ENCODE measurements around the gene AKT2.

DNA sequence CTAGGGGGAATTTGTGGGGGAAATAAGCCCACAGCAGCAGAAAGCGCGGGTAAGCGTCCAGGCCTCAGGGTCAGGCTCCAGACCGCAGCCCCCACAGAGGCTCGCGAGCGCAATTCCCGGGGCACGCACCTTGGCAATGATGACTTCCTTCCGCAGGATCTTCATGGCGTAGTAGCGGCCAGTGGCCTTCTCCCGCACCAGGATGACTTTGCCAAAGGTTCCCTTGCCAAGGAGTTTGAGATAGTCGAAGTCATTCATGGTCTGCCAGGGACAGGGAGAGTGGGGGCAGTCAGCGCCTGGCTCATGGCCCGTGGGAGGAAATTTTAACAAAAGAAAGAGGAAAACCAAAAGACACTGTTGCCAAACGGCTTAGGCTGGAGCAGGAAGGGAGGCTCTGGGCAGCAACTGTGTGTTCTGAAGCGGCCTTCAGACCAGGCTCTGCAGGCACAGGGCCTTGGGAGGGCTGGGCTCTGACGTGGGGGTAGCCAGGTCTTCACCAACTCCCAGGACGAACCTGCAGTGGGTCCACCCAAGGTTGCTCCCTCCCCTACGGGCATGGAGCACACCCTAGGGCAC, 43.2 kb downstream of the AKT2 start:
- TF ChIP-seq, protein P1, sequence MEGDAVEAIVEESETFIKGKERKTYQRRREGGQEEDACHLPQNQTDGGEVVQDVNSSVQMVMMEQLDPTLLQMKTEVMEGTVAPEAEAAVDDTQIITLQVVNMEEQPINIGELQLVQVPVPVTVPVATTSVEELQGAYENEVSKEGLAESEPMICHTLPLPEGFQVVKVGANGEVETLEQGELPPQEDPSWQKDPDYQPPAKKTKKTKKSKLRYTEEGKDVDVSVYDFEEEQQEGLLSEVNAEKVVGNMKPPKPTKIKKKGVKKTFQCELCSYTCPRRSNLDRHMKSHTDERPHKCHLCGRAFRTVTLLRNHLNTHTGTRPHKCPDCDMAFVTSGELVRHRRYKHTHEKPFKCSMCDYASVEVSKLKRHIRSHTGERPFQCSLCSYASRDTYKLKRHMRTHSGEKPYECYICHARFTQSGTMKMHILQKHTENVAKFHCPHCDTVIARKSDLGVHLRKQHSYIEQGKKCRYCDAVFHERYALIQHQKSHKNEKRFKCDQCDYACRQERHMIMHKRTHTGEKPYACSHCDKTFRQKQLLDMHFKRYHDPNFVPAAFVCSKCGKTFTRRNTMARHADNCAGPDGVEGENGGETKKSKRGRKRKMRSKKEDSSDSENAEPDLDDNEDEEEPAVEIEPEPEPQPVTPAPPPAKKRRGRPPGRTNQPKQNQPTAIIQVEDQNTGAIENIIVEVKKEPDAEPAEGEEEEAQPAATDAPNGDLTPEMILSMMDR (IDR thresholded peaks at IDR 0.05; ENCODE audit: insufficient read depth, low read length, poor library complexity, severe bottlenecking), result no peak
- no peak for TF ChIP-seq EZH2phosphoT487 (conservative IDR thresholded peaks at IDR 0.05; ENCODE audit: low read length)

All from SU-DHL-6 (cell line).